ENCODE data around the gene TRMT1.

TRMT1 gene

GRCh38 chr19:13134626-13135025 is 18.1 kb upstream of the TRMT1 start:
- Histone ChIP-seq H3K9me2 (replicated peaks; ENCODE audit: low read depth, low read length) (no peaks in the 10 kb centered on the region), H3K4me2 (ENCODE audit: low read depth, low read length, poor library complexity, severe bottlenecking) (no peak overlapping the region), H3K4me1 (ENCODE audit: insufficient read depth, low read length, poor library complexity, severe bottlenecking) (peaks cover 14% of the 10 kb centered on the region), H3K4me3 (ENCODE audit: low read length, poor library complexity, severe bottlenecking) (no peak overlapping the region), H3K9me3 (ENCODE audit: insufficient read depth, low read depth, low read length) (no peaks in the 10 kb centered on the region), H4K20me1 (ENCODE audit: insufficient read depth, low read length, poor library complexity, severe bottlenecking) (peaks cover 32% of the 10 kb centered on the region), H3K36me3 (ENCODE audit: insufficient read depth, low read length) (peaks cover 46% of the 10 kb centered on the region; the same call in 1 of the 2 replicates), H3K27me3 (ENCODE audit: insufficient read depth, low read length, poor library complexity, severe bottlenecking) (no peaks in the 10 kb centered on the region), H2AFZ (ENCODE audit: low read length) (no peak overlapping the region), H3F3A (ENCODE audit: low read depth) (no peaks in the 10 kb centered on the region), H3K9ac (ENCODE audit: low read depth, low read length, poor library complexity, severe bottlenecking) (no peak overlapping the region), H3K79me2 (ENCODE audit: insufficient read depth, low read length) (peaks cover 47% of the 10 kb centered on the region)
- TF ChIP-seq, protein P1, sequence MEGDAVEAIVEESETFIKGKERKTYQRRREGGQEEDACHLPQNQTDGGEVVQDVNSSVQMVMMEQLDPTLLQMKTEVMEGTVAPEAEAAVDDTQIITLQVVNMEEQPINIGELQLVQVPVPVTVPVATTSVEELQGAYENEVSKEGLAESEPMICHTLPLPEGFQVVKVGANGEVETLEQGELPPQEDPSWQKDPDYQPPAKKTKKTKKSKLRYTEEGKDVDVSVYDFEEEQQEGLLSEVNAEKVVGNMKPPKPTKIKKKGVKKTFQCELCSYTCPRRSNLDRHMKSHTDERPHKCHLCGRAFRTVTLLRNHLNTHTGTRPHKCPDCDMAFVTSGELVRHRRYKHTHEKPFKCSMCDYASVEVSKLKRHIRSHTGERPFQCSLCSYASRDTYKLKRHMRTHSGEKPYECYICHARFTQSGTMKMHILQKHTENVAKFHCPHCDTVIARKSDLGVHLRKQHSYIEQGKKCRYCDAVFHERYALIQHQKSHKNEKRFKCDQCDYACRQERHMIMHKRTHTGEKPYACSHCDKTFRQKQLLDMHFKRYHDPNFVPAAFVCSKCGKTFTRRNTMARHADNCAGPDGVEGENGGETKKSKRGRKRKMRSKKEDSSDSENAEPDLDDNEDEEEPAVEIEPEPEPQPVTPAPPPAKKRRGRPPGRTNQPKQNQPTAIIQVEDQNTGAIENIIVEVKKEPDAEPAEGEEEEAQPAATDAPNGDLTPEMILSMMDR (conservative IDR thresholded peaks at IDR 0.05; ENCODE audit: low read length), result no peak
- TF ChIP-seq EZH2phosphoT487 (IDR thresholded peaks at IDR 0.05; ENCODE audit: borderline replicate concordance), result no peak

DNA sequence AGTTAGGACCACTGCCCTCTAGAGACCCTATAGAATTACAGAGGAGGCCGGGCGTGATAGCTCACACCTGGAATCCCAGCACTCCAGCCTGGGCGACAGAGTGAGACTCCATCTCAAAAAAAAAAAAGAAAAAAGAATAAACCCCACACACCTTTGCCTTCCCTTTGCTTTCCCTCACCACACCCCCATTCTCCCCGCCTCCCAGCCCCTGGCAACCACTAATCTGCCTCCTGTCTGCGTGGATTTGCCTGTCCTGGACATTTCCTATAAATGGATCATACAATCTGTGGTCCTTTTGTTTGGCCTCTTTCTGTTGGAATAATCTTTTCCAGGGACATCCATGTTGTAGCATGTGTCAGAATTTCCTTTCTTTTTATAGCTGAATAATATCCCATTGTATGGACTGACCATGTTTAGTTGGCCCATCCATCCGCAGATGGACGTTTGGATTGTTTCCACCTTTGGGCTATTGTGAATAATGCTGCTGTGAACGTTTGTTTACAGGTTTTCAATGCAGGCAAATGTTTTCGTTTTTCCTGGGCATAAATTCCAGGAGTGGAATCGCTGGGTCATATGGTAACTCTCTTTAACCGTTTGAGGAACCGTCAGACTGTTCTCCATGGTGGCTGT is 16.8 kb upstream of the TRMT1 start:
- Histone ChIP-seq H3K36me3 (ENCODE audit: insufficient read depth, low read length) (peaks cover 39% of the 10 kb centered on the region; the same call in 1 of the 2 replicates), H2AFZ (ENCODE audit: low read length) (no peak overlapping the region)

GRCh38 chr19:13132471-13133180 is 16.1 kb upstream of the TRMT1 start:
- Histone ChIP-seq H3K27me3 (ENCODE audit: insufficient read depth, low read length, poor library complexity, severe bottlenecking) (no peaks in the 10 kb centered on the region), H3K9ac (ENCODE audit: low read depth, low read length, poor library complexity, severe bottlenecking) (peak overlapping the region; percentile 17), H4K20me1 (ENCODE audit: insufficient read depth, low read length, poor library complexity, severe bottlenecking) (peaks cover 50% of the 10 kb centered on the region), H3K4me2 (ENCODE audit: low read depth, low read length, poor library complexity, severe bottlenecking) (peak overlapping the region; percentile 53), H3K4me1 (ENCODE audit: insufficient read depth, low read length, poor library complexity, severe bottlenecking) (peaks cover 17% of the 10 kb centered on the region), H2AFZ (ENCODE audit: low read length) (no peak overlapping the region), H3K4me3 (ENCODE audit: low read length, poor library complexity, severe bottlenecking) (no peak overlapping the region), H3K9me2 (replicated peaks; ENCODE audit: low read depth, low read length) (no peaks in the 10 kb centered on the region), H3F3A (ENCODE audit: low read depth) (no peaks in the 10 kb centered on the region), H3K9me3 (ENCODE audit: insufficient read depth, low read depth, low read length) (no peaks in the 10 kb centered on the region), H3K79me2 (ENCODE audit: insufficient read depth, low read length) (peaks cover 67% of the 10 kb centered on the region), H3K36me3 (ENCODE audit: insufficient read depth, low read length) (peaks cover 32% of the 10 kb centered on the region; the same call in 1 of the 2 replicates)
- TF ChIP-seq, protein P1 (conservative IDR thresholded peaks at IDR 0.05; ENCODE audit: low read length), result no peak
- TF ChIP-seq EZH2phosphoT487 (IDR thresholded peaks at IDR 0.05; ENCODE audit: borderline replicate concordance), result no peak

More for the DNA sequence above, 16.8 kb upstream of the TRMT1 start:
- no peaks in the 10 kb centered on the region for H3F3A ChIP-seq (ENCODE audit: low read depth)
- H3K9ac ChIP-seq (ENCODE audit: low read depth, low read length, poor library complexity, severe bottlenecking), result no peak overlapping the region
- peaks cover 59% of the 10 kb centered on the region for H3K79me2 ChIP-seq (ENCODE audit: insufficient read depth, low read length)
- H3K9me3 ChIP-seq (ENCODE audit: insufficient read depth, low read depth, low read length), result no peaks in the 10 kb centered on the region
- peaks cover 14% of the 10 kb centered on the region for H3K4me1 ChIP-seq (ENCODE audit: insufficient read depth, low read length, poor library complexity, severe bottlenecking)
- H3K9me2 ChIP-seq (replicated peaks; ENCODE audit: low read depth, low read length), result no peaks in the 10 kb centered on the region
- no peak overlapping the region for H3K4me3 ChIP-seq (ENCODE audit: low read length, poor library complexity, severe bottlenecking)
- H4K20me1 ChIP-seq (ENCODE audit: insufficient read depth, low read length, poor library complexity, severe bottlenecking), result peaks cover 43% of the 10 kb centered on the region
- no peaks in the 10 kb centered on the region for H3K27me3 ChIP-seq (ENCODE audit: insufficient read depth, low read length, poor library complexity, severe bottlenecking)
- peak overlapping the region; percentile 53 for H3K4me2 ChIP-seq (ENCODE audit: low read depth, low read length, poor library complexity, severe bottlenecking)
- no peak for TF ChIP-seq EZH2phosphoT487 (IDR thresholded peaks at IDR 0.05; ENCODE audit: borderline replicate concordance)
- TF ChIP-seq, protein P1 (conservative IDR thresholded peaks at IDR 0.05; ENCODE audit: low read length), result no peak
